Measurements from ENCODE around the gene ABHD18.
"Not testable (repeated sequence)": the region's sequence is repeated elsewhere in the genome, so short reads cannot be mapped to it uniquely, and the experiment has no call there.

Gene ABHD18

DNA sequence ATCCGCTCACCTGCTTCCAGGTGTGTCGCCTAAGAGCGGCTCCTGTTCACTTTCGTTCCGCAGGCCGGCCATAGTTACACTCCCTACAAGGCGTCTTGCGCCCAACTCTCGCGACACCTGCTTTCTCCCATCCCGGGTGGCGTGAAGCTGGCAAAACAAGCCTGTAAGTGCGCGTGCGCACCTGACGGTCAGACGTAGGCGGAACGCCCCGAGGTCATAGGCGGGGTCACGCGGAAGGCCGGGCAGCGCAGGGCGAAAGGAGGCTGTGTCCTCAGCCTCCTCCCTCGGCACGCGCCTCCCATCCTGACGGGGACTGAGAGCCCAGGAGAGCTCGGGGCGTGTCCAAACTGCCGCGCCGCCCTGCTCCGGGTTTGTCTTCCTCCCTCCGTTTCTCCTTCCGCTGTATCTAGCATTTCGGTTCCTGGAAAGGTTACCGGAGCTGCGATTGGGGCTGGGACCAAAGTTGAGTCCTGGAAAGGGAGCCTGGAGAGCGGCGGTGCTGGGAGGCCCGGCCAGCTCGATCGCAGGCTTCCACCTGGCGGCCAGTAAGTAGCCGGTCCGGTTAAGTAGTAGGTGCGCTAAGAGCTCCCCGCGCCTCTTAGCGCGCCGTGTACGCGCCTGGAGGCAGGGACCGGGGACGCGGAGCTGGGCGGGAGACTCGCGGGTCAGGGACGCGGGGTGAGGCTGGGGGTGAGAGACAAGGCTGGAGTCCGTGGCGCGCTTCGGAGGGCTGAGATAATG, at the start of gene ABHD18, which contains the start of gene MFSD8:
ABHD18 (plus strand) TSS at position 345 of the 741 bp plus-strand sequence. CDS start 17,550 bp downstream, outside the sequence.
MFSD8 (minus strand) TSS at position 112 of the 741 bp plus-strand sequence; CDS start at position 72, 40 bp downstream.
- peak; percentile 98 to 99 for DNase-seq

DNA sequence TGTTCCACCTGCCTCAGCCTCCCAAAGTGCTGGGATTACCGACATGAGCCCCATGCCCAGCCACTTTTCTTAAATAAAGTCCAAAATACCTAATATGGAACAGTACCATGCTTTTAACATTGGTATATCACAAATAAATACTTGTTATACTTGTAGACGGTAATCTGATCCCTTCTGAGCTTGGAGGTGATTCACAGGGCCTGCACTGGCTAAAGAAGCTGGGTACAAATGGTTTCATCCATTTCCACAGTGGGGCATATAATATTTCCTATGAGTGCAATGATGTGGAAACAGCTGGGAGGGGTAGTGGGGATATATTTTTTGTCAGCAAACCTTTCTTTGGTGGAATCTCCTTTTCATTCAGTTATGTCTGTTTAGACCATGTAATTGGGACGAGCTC, 48.7 kb upstream of the ABHD18 start:
- DNase-seq: no peak

- DNase-seq: no peak
Observed at GRCh38 chr4:127917151-127917550, 48.1 kb upstream of the ABHD18 start.

- no peak for DNase-seq
Observed at GRCh38 chr4:127920521-127920920, 44.7 kb upstream of the ABHD18 start.

DNA sequence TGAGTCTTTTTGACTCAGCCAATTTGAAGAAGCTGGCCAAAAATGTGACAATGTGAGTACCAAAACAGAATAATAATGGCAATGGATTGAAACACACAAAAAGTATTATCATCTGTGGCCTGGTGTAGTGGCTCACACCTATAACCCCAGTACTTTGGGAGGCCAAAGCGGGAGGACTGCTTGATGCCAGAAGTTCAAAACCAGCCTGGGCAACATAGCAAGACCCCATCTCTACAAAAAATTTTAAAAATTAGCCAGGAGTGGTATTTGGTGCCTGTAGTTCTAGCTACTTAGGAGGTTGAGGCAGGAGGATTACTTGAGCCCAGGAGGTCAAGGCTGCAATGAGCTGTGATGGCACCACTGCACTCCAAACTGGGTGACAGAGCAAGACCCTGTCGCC, 43.0 kb upstream of the ABHD18 start:
- DNase-seq: no peak

DNA sequence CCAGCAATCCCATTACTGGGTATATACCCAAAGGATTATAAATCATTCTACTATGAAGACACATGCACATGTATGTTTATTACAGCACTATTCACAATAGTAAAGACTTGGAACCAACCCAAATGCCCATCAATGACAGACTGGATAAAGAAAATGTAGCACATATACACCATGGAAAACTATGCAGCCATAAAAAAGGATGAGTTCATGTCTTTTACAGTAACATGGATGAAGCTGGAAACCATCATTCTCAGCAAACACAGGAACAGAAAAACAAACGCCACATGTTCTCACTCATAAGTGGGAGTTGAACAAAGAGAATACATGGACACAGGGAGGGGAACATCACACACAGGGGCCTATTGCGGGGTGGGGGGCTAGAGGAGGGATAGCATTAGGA, 39.5 kb upstream of the ABHD18 start:
- DNase-seq: not testable (repeated sequence)

DNA sequence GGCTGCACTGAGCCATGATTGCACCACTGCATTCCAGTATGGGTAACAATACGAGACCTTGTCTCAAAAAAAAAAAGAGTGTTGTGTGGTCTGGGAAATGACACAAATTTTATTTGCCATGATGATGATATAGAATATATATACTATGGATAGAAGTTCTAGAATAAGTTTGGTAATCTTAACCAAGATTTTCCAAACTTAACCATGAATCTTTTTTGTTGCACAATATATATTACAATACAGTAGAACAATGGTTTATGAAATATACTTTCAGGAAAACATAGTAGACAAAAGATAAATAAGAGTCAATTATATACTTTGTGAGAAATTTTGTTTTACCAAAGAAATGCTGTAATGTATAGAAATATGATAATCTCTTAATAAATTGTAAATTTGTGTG, 35.0 kb upstream of the ABHD18 start:
- no peak for DNase-seq

DNA sequence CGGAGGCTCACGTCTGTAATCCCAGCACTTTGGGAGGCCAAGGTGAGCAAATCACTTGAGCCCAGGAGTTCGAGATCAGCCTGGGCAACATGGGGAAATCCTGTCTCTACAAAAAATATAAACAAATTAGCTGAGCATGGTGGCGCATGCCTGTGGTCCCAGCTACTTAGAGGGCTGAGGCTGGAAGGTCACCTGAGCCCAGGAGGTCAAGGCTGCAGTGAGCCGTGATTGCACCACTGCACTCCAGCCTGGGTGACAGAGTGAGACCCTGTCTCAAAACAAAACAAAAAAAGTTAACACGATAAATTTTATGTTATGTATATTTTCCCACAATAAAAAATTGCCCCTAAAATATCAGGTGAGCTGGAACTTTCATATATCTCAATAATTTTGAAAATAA, 33.4 kb upstream of the ABHD18 start:
- not testable (repeated sequence) for DNase-seq

- DNase-seq: no peak
Observed at GRCh38 chr4:127936974-127937373, 28.2 kb upstream of the ABHD18 start.

DNA sequence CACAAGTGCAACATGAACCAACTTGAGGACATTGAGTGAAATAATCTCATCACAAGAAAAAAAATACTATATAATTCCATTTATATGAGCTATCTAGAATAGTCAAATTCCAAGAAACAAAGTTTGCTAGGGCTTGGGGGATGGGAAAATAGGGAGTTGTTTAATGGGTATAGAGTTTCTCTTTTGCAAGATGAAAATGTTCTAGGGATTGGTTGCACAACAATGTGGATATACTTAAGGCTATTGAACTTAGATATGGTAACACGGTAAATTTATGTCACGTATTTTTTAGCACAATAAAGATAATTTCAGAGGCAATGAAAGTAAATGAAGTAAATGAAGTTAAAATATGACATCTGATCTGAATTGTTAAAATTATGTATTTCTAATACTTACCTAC, 8.1 kb upstream of the ABHD18 start:
- no peak for DNase-seq

GRCh38 chr4:127959794-127960193, 5.4 kb upstream of the ABHD18 start:
- no peak for DNase-seq

GRCh38 chr4:127963633-127964398, 1.4 kb upstream of the ABHD18 start:
- not testable (repeated sequence) for DNase-seq

GRCh38 chr4:127964426-127965061, 662 bp upstream of the ABHD18 start:
- peak in 1 of 2 experiments; percentile 20 for DNase-seq

DNA sequence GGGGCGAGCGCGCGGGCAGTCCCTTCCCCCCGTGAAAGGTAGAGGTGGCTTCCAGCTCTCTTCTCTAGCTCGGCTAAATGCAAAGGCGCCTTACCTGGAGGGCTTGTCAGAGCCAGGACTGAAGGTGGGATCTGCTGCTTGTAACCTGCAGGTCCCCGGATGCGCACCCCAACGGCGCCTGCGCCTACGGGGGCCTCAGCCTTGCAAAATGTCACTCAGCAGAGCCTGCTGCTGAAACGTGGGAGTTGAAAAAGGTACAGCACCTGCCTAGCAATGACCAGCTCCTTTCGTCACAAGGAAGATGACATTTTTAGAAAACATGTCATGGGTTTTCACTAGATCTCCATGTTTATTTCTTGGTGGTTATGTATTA, 583 bp downstream of the ABHD18 start:
- peak; percentile 60 to 77 for DNase-seq

GRCh38 chr4:127967141-127967775, 2.1 kb downstream of the ABHD18 start:
- DNase-seq: no peak

DNA sequence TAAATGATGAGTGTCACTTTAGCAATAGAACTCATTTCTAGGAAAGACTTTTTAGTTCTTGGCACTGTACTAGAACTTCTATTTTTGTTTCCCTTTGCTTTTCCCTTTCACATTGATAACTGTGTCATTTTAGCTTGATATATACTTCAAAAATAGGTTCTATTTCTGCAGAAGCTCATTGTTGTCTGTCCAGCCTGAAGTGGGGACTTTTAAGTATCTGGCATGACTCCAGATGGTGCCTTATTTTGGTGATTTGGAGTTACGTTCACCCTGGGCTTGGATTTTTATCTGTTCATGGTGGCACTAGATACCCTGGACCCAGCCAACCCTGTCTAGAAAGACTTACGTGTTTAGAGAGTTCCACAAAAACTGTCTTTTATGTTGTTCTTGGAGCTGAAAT, 3.4 kb downstream of the ABHD18 start:
- DNase-seq: no peak

GRCh38 chr4:127970925-127971324, 5.7 kb downstream of the ABHD18 start:
- not testable (repeated sequence) for DNase-seq

DNA sequence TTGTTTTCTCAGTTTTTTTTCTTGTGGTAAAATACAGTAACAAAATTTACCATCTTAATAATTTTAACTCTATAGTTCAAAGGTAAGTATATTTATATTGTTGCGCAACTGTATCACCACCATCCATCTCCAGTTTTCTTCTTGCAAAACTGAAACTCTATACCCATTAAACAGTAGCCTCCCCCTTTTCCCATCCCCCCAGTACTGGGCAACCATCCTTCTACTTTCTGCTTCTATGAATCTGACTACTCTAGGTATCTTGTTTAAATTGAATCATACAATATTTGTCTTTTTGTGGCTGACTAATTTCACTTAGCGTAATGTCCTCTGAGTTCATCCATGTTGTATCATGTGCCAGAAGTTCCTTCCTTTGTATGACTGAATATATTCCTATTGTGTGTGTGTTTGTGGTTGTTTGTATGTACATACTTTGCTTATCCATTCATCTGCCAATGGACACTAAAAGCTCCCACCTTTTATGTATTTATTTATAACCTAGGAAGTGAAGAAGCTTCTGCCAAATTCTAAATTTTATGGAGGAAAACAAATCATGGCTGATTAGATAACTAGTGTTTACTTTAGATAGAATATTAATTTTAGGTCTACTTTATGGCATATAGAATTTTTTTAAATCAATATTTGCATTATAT, 10.0 kb downstream of the ABHD18 start:
- no peak for DNase-seq

DNA sequence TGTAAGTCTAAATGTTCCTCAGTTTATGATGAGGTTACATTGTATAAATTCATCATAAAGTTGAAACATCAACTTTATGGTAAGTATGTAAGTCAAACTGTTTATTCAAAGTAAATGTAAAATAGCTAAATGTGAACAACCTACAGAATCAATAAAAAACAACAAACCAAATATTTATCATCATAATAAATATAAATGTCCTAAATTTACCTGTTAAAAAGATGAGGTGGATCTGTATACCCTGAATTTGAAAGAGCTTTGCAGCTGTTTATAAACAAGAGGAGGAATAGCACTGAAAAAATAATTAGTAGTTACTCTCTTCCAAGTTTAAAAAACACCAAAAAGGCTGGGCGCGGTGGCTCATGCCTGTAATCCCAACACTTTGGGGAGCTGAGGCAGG, 13.7 kb downstream of the ABHD18 start:
- no peak for DNase-seq

GRCh38 chr4:127982445-127982844, 17.2 kb downstream of the ABHD18 start:
- DNase-seq: no peak

- no peak for DNase-seq
Observed at GRCh38 chr4:127985989-127986388, 20.8 kb downstream of the ABHD18 start.

GRCh38 chr4:127988638-127989037, 23.4 kb downstream of the ABHD18 start:
- no peak for DNase-seq

DNA sequence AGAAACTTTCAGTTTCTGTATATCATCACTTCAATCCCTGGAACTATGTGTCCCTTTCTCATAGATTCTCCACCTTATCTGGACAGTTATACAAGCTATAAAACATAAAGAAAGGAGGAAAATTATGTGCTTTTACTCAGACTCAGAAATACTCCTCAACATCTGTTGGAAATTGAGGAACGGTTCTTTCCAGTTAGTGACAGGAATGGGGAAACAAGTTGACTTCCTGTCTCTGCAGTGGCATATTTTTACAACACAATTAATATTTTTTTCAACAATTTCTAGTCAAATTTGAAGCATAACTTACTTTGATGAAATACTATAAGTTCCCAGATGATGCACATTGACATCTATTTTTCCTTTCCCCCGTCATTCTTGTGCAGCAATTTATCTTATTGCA, 27.9 kb downstream of the ABHD18 start:
- no peak for DNase-seq

Data from stimulated activated CD4-positive, alpha-beta T cell treated with anti-CD3 and anti-CD28 coated beads, Interleukin-4, amount 100 ng/mL, for 4 hours (primary cell).